Chondrocyte (in vitro differentiated cells): Measurements from ENCODE around the gene MYO15B. TPM values are rescaled to one million over a fixed set of nuclear protein-coding genes. Genes with fewer than 3 reads are reported as not detected.

Experiments
- DNase-seq: peaks from one replicate; pipeline ENCODE4 v3.0.0; 2021; ENCODE audit warnings: mixed read lengths, low spot score
- H3K27ac Mint-ChIP-seq: one replicate; pipeline ENCODE4 v1.8.0; 2021; ENCODE audit warnings: mild to moderate bottlenecking, moderate library complexity, mixed read lengths; ENCODE audit not compliant: unreplicated experiment
- H3K27me3 Mint-ChIP-seq: 2 replicates; pipeline ENCODE4 v1.8.0; 2021; ENCODE audit warnings: low read depth, mixed read lengths
- H3K36me3 Mint-ChIP-seq: 2 replicates; pipeline ENCODE4 v1.8.0; 2021; ENCODE audit warnings: low read depth, mixed read lengths
- H3K4me1 Mint-ChIP-seq: 2 replicates; pipeline ENCODE4 v1.8.0; 2021; ENCODE audit warnings: low read depth, mild to moderate bottlenecking, mixed read lengths
- H3K4me3 Mint-ChIP-seq: one replicate; pipeline ENCODE4 v1.8.0; 2021; ENCODE audit warnings: mild to moderate bottlenecking, moderate library complexity, mixed read lengths; ENCODE audit not compliant: unreplicated experiment
- H3K9me3 Mint-ChIP-seq: 2 replicates; pipeline ENCODE4 v1.8.0; 2021; ENCODE audit warnings: low read depth, mixed read lengths
- CTCF ChIP-seq: fragments of 200-600 bp; sonication (generic); IDR thresholded peaks from 2 replicates; pipeline ENCODE4 v1.5.0; 2021; ENCODE audit warnings: antibody characterized with exemption, mild to moderate bottlenecking, moderate library complexity
- total RNA-seq: library from RNA; stranded (reverse); gene quantifications from 3 replicates; pipeline ENCODE4 v1.2.1, GENCODE V29; 2021

The MYO15B gene
- total RNA-seq, 1 donor from 2014 or later: 16.0 TPM

GRCh38 chr17:75542728-75543336 lies 44.8 kb upstream of the MYO15B start:
- H3K27ac Mint-ChIP-seq: no peak overlapping the region
- H3K27me3 Mint-ChIP-seq: peaks cover 3% of the 10 kb centered on the region
- H3K36me3 Mint-ChIP-seq: no peaks in the 10 kb centered on the region
- DNase-seq: no peak
- H3K4me3 Mint-ChIP-seq: no peak overlapping the region
- H3K9me3 Mint-ChIP-seq: no peaks in the 10 kb centered on the region
- H3K4me1 Mint-ChIP-seq: no peaks in the 10 kb centered on the region
- no peak for TF ChIP-seq CTCF

GRCh38 chr17:75544250-75544649 lies 43.4 kb upstream of the MYO15B start:
- no peak for DNase-seq
- Mint-ChIP-seq H3K27ac (no peak overlapping the region), H3K4me3 (no peak overlapping the region), H3K4me1 (no peaks in the 10 kb centered on the region), H3K9me3 (no peaks in the 10 kb centered on the region), H3K36me3 (no peaks in the 10 kb centered on the region), H3K27me3 (peaks cover 3% of the 10 kb centered on the region)
- TF ChIP-seq CTCF: no peak

- TF ChIP-seq CTCF: no peak
- Mint-ChIP-seq H3K36me3 (no peaks in the 10 kb centered on the region), H3K4me3 (no peak overlapping the region), H3K27me3 (peaks cover 3% of the 10 kb centered on the region), H3K27ac (no peak overlapping the region), H3K4me1 (no peaks in the 10 kb centered on the region), H3K9me3 (no peaks in the 10 kb centered on the region)
- DNase-seq: no peak
Measured at GRCh38 chr17:75546181-75546580, 41.4 kb upstream of the MYO15B start.

- Mint-ChIP-seq H3K9me3 (no peaks in the 10 kb centered on the region), H3K27me3 (peaks cover 3% of the 10 kb centered on the region), H3K4me3 (no peak overlapping the region), H3K4me1 (no peaks in the 10 kb centered on the region), H3K36me3 (no peaks in the 10 kb centered on the region), H3K27ac (no peak overlapping the region)
- DNase-seq: no peak
- TF ChIP-seq CTCF: no peak
Measured at GRCh38 chr17:75547091-75547490, 40.5 kb upstream of the MYO15B start.

GRCh38 chr17:75548813-75549212 lies 38.8 kb upstream of the MYO15B start:
- no peaks in the 10 kb centered on the region for H3K9me3 Mint-ChIP-seq
- H3K4me1 Mint-ChIP-seq: peaks cover 13% of the 10 kb centered on the region
- no peaks in the 10 kb centered on the region for H3K36me3 Mint-ChIP-seq
- no peak overlapping the region for H3K4me3 Mint-ChIP-seq
- no peak overlapping the region for H3K27ac Mint-ChIP-seq
- no peak for TF ChIP-seq CTCF
- peaks cover 3% of the 10 kb centered on the region for H3K27me3 Mint-ChIP-seq
- DNase-seq: no peak
